Muscle of arm (tissue), 14 donors: Measurements from ENCODE around the gene PSIP1. TPM values are rescaled to one million over a fixed set of nuclear protein-coding genes. Genes with fewer than 3 reads are reported as not detected.
"Not testable (repeated sequence)": the region's sequence is repeated elsewhere in the genome, so short reads cannot be mapped to it uniquely, and the experiment has no call there.

Source experiments
- DNase-seq: peaks from one replicate; pipeline ENCODE4 v3.0.0-alpha.2; 2013
- long read RNA-seq, 11 donors: transcript quantifications; one replicate each; lab custom pipeline, GENCODE V29; 2026
- polyA plus RNA-seq, 12 donors: library from polyadenylated mRNA; unstranded; fragments of 120-200 nt; gene quantifications; one replicate each; pipeline ENCODE4 v1.2.1, GENCODE V29; 2013; ENCODE audit not compliant: insufficient read length in 12 of 12

PSIP1 gene
- polyA plus RNA-seq: 100 to 1,000 TPM in 5 of 12 donors, 10 to 100 TPM in 6, not detected in 1; 61.2 to 173 (median 91.6) TPM
- long read RNA-seq, donor 1, partial matches to known transcripts: 93 of 99 reads
- long read RNA-seq, donor 1, other reads (novel, unspliced or antisense): 0 of 99 reads
- long read RNA-seq, donor 2, partial matches to known transcripts: 7 of 12 reads
- long read RNA-seq, donor 2, other reads (novel, unspliced or antisense): 0 of 12 reads
- long read RNA-seq, donor 3, partial matches to known transcripts: 0 of 3 reads
- long read RNA-seq, donor 3, other reads (novel, unspliced or antisense): 0 of 3 reads
- long read RNA-seq, donor 4: 0 reads
- long read RNA-seq, donor 5: 0 reads
- long read RNA-seq, donor 6, partial matches to known transcripts: 0 of 3 reads
- long read RNA-seq, donor 6, other reads (novel, unspliced or antisense): 0 of 3 reads
- long read RNA-seq, donor 7: 0 reads
- long read RNA-seq, donor 8, partial matches to known transcripts: 0 of 5 reads
- long read RNA-seq, donor 8, other reads (novel, unspliced or antisense): 0 of 5 reads
- long read RNA-seq, donor 9, partial matches to known transcripts: 9 of 13 reads
- long read RNA-seq, donor 9, other reads (novel, unspliced or antisense): 0 of 13 reads
- long read RNA-seq, donor 10, partial matches to known transcripts: 0 of 6 reads
- long read RNA-seq, donor 10, other reads (novel, unspliced or antisense): 0 of 6 reads
- long read RNA-seq, donor 11, partial matches to known transcripts: 16 of 22 reads
- long read RNA-seq, donor 11, other reads (novel, unspliced or antisense): 0 of 22 reads

GRCh38 chr9:15510789-15511575 lies at the start of gene PSIP1:
Gene PSIP1, minus strand, starts transcription at chr9:15510970. Its CDS starts 782 bp downstream, at chr9:15510188.
- peak; percentile 92 for DNase-seq

GRCh38 chr9:15553528-15553898 lies 42.7 kb upstream of the PSIP1 start:
- DNase-seq: no peak

DNA sequence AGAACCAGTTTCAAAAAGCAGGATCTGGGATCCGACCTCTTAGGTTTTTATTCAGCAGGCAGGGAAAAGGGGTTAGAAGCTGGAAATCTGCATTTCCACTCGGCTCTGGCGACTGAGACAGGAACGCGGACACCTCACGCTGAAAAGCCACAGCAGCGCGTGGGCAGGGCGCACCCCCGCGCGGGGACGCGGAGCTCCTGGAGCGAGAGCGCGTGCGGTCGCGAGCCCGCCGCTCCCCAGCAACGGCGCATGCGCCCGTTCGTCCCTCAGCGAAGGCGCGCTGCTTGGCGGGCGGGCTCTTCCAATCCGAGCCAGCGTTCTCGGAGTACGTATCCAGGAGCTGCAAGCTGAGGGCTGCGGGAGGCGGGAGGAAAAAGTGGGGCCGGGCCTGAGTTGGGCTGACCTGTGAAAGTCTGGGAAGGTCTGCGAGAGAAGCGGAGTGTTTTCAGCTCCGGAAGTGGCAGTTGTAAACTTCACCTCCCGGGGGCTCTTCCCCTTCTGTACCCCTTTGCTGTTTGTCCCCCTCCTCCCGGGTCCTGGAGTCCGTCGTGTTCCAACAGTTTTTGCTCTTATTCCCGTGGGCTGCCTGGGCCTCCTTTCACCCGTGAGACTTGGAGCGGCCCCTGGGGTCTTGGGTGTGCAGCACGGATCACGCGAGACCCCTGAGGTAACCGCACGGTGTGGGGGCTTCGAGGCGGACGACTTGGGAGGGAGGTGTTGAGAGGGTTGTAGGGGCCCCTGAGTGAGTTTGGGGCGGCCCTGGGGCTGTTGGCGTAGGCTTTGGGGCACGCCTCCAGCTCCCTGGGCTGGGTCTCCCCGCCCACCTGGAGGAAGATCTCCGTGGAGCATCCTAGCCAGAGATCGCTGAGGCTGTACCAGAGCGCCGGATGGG lies 42.1 kb upstream of the PSIP1 start, which contains the start of gene CCDC171:
TSS of gene CCDC171 (plus strand) at position 408 of the 892 bp plus-strand sequence. CDS start 11,046 bp downstream, outside the sequence.
- DNase-seq: peak; percentile 97

DNA sequence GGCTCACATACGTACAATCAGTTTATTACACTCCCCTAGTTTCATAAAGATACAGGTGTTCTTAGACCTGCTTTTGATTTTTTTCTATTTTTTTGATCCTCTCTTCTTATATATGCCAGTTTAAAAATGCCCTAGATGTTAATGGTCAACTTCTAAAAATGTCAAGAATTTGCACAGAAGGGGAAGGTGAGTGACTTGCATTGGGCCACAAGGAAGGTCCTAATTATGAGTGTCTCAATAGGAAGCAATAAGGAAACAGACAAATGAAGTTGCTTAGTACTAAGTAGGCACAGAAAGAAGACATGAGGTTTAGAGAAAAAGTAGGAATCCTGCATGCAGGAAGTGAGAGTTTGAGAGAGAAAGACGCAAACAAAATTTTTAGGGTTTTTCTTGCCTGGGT lies 38.8 kb upstream of the PSIP1 start:
- no peak for DNase-seq

DNA sequence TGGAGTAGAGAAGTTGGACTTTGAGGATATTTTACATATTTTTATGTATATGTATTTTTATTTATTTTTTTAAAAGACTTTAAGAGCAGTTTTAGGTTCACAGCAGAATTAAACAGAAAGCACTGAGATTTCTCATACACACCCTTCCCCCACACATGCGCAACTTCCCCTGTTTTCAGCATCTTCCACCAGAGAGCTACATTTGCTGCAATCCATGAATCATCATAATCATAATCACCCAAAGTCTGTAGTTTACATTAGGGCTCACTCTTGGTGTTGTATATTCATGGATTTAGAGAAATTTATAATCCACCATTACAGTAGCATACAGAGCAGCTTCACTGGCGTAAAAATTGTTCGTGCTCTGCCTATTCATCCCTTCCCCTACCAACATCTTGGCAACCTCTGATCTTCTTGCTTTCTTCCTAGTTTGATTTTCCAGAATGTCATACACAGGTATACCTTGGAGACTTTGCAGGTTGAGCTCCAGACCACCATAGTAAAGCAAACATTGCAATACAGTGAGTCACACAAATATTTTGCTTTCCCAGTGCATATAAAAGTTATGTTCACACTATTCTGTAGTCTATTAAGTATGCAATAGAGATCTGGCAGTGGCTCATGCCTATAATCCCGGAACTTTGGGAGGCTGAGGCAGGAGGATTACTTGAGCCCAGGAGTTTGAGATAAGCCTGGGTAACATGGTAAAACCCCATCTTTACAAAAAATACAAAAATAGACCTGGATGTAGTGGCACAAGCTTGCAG lies 32.5 kb upstream of the PSIP1 start:
- DNase-seq: no peak

DNA sequence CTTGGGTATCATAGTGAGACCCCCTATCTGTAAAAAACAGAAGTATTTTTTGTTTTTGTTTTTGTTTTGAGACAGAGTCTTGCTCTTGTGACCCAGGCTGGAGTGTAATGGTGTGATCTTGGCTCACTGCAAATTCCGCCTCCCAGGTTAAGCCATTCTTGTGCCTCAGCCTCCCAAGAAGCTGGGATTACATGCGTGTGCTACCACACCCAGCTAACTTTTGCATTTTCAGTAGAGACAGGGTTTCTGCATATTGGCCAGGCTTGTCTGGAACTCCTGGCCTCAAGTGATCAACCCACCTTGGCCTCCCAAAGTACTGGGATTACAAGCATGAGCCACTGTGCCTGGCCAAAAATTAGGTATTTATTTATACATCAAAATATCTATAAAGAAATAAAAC lies 31.9 kb upstream of the PSIP1 start:
- DNase-seq: no peak

DNA sequence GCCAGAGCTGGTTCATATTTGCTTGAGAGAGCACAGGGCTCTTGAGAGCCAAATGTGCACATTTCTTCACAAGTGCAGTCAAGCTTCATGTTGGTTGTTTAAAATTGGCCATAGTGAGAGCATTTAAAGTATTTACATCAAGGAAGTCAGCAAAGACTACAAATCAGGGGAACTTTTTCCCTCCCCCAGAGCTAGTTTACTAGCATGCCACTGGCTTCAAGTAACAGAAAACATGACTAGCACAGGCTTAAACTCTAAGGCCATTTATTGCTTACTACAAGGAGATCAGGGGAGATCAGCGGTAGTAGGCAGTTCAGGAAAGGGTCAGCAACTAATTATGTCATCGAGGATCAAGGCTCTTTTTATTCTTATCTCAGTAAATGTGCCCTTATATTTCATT lies 31.1 kb upstream of the PSIP1 start:
- no peak for DNase-seq

GRCh38 chr9:15531380-15531779 lies 20.6 kb upstream of the PSIP1 start:
- no peak for DNase-seq

DNA sequence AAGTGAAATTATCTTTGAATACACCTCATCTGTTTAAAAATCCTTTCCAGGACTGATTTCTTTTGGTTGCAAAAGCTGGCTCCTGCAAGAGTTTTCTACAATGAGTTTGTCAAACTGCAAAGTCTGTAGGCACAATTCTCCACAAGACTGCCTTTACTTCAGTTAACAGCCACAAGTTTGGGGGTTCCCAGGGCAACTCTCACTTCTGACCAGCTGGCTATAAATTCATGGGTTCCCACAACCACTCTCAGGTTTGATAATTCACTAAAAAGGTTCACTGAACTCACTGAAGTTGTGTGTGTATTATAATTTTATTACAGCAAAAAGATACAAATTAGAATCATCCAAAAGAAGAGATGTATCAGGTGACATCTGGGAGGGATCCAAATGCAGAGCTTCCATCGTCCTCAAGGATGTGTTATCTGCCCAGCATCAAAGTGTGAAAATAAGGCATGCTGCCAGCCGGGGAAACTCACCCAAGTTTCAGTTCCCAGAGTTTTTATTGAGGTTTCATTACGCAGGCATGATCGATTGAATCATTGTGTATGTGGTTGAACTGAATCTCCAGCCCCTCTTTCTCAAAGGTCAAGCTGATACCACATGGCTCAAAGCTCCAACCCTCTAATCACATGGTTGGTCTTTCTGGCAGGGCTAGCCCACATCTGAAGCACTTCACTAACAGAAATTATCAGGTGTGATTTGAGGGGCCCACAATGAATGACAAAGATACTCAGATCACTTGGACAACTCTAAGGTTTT lies 19.0 kb upstream of the PSIP1 start:
- no peak for DNase-seq

DNA sequence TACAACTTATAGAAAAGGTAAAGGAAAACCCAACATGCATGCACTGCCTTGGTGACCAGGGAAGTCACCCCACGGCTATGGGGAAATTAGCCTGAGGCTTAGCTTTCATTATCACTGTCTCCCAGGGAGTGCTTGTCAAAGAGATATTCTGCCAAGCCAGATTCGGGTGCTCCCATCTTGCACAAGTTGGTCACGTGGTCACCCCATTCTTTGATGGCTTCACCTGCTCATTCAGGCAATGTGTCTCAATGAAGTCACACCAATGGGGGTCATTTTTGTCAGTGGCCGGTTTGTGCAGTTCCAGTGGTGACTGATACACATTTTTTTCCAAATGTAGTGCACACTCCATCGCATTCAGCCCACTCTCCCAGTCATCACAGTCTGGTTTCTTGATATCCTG lies 16.3 kb upstream of the PSIP1 start:
- not testable (repeated sequence) for DNase-seq

GRCh38 chr9:15525958-15526357 lies 15.2 kb upstream of the PSIP1 start:
- no peak for DNase-seq

- DNase-seq: no peak
Observed at GRCh38 chr9:15524845-15525455, 14.2 kb upstream of the PSIP1 start.

- no peak for DNase-seq
Observed at GRCh38 chr9:15522130-15522755, 11.5 kb upstream of the PSIP1 start.

- no peak for DNase-seq
Observed at GRCh38 chr9:15521254-15521653, 10.5 kb upstream of the PSIP1 start.

GRCh38 chr9:15519831-15520230 lies 9.1 kb upstream of the PSIP1 start:
- DNase-seq: no peak

DNA sequence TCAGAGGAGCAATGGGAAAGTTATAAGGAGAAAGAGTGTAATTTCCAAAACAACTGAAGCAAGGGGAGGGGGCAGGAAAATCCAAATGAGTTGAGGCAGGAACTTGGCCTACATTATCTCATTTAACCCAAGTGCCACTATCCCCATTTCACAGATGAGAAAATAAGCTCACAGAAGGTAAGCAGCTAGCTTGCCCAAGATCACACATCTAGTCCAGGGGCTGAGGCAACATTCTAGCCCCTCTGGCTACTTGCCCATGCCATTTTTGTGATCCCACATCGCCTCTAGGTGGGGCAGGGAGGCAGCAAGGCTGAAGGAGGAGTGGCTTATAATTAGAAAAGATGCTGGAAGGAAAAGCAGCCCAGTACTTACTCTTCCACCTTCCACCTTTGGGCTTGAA lies 2.6 kb upstream of the PSIP1 start:
- DNase-seq: no peak

DNA sequence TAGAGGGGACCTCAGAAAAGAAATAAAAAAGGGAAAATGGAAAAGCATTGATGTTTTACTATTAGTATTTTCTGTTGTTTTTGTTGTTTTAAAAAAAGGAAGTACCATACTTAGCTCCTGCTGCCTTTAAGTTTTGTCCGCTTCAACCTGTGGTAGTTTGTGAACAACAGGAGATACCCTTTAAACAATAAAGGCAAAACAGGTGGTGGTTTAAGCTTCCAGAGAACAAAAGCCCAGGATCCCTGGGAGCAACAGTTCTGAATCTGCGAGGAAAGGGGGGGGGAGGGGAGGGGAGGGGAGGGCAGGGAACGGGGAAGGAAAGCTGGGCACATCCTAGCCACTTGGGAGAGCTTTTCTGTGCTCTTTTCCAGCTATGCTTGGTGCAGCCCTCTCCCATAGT lies 2.1 kb upstream of the PSIP1 start:
- DNase-seq: no peak

- no peak for DNase-seq
Observed at GRCh38 chr9:15512204-15512603, 1.4 kb upstream of the PSIP1 start.
